HG03432 (cell line): ENCODE data around the gene UBE2V1.
"Not testable (repeated sequence)": the region's sequence is repeated elsewhere in the genome, so short reads cannot be mapped to it uniquely, and the experiment has no call there.

ENCODE experiments used
- ATAC-seq: cut with Tn5 transposase; IDR thresholded peaks from one replicate; pipeline ENCODE4 v1.9.1; 2021; ENCODE audit warnings: mild to moderate bottlenecking, moderate library complexity; ENCODE audit not compliant: unreplicated experiment

Gene UBE2V1

GRCh38 chr20:50138120-50138478 lies 25.1 kb upstream of the UBE2V1 start:
- ATAC-seq = no peak

GRCh38 chr20:50137702-50138101 lies 24.8 kb upstream of the UBE2V1 start:
- ATAC-seq = not testable (repeated sequence)

DNA sequence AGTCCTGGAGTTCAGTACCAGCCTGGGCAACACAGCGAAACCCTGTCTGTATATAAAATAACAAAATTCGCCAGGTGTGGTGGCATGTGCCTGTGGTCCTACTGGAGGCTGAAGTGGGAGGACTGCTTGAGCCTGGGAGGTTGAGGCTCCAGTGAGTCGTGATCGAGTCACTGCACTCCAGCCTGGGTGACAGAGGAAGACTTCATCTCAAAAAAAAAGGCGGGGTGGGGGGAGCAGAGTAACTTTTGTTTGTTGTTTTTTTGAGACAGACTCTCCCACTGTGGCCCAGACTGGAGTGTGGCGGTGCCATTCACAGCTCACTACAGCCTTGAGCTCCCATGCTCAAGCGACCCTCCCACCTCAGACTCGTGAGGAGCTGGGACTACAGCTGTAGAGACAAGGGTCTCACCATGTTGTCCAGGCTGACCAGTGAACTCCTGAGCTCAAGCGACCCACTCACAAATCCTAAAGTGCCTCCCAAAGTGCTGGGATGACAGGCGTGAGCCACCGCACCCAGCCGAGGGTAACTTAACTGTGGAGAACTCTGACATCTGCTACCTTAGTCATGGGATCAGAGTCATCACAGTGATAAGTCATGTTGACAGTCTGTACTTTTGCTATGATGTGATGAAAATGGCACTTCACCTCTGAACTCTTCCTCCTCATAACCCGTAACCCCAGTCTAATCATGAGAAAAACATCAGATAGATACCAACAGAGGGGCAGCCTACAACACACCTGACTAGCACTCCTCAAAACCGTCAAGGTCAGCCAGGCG lies 24.1 kb upstream of the UBE2V1 start:
- no peak for ATAC-seq

DNA sequence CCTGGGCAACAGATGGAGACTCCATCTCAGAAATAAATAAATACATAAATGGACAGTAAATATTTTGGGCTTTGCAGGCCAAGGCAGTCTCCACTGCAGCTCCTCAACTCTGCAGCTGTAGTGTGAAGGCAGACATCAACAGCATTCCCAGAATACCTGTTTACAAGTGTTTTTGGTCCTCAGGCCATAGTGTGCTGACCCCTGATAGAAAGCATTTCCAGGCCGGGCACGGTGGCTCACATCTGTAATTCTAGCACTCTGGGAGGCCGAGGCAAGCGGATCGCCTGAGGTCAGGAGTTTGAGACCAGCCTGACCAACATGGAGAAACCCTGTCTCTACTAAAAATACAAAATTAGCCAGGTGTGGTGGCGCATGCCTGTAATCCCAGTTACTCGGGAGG lies 22.2 kb upstream of the UBE2V1 start:
- not testable (repeated sequence) for ATAC-seq

DNA sequence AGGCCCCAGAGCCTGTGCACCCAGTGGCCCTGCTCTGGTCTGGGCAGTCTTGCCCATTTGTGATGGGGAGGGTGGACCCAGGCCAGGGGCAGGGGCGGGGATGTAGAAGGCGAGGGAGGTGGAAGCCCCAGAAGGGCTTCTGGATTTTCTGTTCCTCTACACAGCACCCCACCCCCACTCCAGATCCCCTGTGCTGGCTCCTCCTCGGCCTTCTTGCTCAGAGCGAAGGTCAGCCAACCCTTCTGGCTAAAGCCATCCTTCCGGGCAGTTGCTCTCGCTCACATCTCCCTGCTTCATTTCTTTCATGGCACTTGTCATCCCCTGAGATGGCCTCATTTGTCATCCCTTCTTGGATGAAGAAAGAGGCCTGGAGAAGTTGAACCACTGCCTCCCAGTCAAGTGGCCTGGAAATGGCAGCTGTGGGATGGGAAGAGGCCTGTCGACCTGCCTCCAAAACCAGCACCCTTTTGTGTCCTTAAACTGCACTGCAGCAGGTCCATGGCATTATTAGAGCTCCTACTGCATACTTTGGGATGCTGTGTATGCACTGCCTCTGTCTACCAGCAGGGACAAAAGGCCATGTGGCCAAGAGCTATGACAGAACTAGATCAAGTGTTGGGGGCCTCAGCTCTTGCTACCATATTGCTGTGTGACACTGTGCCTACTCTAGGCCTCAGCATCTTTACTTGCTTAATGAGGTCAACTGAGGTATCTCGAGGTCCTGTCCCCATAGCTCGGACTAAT lies 20.7 kb upstream of the UBE2V1 start:
- no peak for ATAC-seq

GRCh38 chr20:50133041-50133440 lies 20.1 kb upstream of the UBE2V1 start:
- ATAC-seq = no peak

- no peak for ATAC-seq
These were observed 18.0 kb upstream of the UBE2V1 start for GRCh38 chr20:50130995-50131394.

DNA sequence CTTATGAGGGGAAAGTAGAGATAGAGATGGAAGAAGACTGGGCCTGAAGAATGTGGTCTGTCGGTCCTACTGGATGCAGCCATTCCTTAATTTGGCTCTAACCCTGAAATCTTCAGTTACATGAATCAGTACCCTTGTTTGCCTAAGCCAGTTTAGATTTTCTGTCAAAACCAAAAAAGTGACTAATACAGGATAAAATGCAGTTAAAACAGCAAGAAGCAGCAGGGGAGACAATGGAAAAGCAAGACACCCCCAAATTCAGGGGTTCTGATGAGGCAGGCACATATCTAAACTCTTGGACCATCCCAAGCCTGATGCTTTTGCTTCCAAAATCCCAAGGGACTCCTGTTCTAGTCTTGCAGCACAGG lies 17.4 kb upstream of the UBE2V1 start:
- ATAC-seq = no peak

DNA sequence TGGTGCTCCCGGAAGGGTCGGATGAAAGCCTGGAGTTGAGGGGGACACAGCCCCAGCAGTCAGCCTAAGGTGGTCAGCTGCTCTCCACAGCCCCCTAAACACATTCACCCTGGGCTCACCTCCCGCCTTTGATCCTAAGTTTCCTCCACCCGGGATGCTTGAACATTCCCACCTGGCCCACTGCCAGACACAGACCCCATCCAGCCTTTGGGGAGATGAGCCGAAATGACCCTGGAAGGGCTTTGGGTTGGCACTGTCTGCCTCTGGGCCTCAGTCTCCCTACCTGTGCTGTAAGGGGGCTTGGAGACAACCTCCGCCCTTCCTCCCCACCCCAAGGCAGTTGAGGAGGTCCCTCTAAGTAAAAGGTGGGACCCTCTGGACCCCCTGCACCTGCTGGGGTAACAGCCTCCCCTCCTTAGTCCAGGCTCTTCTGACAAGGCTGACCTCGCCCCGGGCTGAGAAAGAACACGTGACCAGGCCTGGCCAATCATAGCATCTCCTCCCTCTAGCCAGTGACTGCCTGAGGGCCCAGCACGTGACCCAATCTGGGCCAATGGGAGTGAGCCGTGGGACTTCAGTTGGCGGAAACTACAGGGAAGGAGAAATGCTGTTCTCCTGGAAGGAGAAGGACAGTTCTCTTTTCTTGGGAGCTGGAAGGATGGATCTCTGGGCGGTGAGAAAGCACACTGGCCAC lies 16.9 kb upstream of the UBE2V1 start:
- ATAC-seq = no peak

DNA sequence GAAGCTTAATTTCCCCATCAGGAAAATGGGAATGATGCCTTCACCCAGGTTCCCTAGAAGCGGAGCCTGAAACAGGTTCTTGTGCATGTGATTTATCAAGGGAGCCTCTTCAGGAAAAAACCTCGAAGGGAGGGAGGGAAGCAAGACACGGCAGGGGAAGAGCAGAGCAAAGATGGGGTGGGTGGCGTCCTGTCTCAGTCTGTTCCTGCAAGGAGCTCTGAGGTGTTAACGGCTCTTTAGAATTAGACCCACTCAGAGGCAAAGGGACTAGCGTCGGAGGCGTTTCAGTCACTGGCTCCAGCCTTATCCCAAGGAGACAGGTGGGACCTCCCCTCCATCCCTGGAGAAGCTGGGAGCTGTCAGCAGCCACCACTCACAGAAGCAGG lies 15.6 kb upstream of the UBE2V1 start:
- no peak for ATAC-seq

GRCh38 chr20:50127587-50128519 lies 14.9 kb upstream of the UBE2V1 start:
- no peak for ATAC-seq

GRCh38 chr20:50126662-50127061 lies 13.7 kb upstream of the UBE2V1 start:
- no peak for ATAC-seq

GRCh38 chr20:50125279-50125678 lies 12.3 kb upstream of the UBE2V1 start:
- no peak for ATAC-seq

GRCh38 chr20:50124496-50124895 lies 11.5 kb upstream of the UBE2V1 start:
- ATAC-seq = no peak

GRCh38 chr20:50123418-50123817 lies 10.5 kb upstream of the UBE2V1 start:
- no peak for ATAC-seq

- ATAC-seq = no peak
These were observed 9.8 kb upstream of the UBE2V1 start for GRCh38 chr20:50122763-50123162.

DNA sequence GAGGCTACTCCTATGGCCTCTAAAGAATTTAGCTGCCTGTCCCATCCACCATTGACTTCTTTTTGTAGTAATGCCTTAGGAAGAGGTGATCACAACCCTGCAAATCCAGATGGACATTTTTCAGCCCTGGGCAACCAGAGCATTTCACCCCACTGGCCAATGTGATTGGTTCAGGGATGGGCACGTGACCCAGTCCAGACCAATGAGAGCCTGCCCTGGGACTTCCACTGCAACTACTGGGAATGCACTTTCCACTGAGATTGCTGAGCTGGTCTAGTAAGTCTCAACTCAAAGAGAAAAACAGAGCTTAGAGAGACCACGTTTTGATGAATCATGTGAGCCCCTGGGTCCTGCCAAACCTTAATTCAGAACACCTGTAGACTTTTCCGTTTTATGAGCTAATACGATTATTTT lies 8.9 kb upstream of the UBE2V1 start:
- no peak for ATAC-seq

DNA sequence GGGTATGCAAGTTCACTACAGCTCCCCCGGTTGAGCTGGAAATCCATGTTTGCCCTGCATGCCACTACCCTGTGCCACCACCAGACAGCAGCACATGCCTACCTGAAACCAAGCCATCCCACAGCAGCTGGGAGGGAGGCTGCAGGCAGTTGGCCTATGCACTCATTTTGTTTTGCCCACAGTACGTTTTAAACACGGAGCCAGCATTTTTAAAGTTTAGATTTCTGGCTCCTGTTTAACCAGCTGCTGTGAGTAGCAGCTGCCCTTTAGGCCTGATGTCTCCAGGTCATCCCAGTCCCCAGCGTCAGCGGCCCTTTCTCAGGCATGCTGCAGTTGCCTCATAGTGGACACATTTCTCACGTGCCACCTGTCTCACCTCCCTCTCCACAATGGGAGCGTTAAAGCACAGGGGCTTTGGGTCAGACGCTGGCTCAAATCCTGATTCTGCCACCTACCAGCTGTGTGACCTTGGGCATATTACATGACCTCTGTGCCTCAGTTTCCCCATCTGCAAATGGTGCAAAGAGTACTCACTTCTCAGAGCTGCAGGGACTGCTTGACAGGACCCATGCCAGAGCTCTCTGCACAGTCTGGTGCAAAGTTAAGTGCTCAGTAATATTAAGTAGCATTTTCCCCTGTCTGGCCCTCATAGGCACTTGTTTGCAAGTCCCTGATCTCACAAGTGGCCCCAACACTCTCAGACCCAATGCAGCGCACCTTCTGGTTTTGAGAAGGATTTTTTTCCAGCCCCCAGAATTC lies 8.2 kb upstream of the UBE2V1 start:
- ATAC-seq = no peak

DNA sequence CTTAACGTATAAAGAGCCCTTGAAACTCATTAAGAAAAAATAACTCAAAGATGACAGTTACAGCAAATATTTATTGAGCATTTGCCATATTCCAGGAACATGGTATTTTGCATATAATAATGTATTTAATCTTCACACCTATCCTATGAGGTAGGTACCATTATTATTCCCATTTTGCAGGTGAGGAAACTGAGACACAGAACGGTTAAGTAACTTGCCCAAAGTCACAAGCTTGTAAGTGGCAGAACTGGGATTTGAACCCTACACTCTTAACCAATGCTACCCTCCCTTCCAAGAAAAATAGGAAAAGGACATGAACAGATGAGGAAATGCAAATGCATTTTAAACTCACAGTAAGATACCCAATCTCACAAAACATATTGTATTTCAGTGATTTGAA lies 5.3 kb upstream of the UBE2V1 start:
- ATAC-seq = no peak

- no peak for ATAC-seq
These were observed 3.5 kb upstream of the UBE2V1 start for GRCh38 chr20:50116368-50116999.
